Middle frontal gyrus (tissue), 1 donor: ENCODE measurements around the gene CDS2.
A peak's percentile ranks its signal among the peaks of the same experiment; 100 is the strongest.
"Not testable (repeated sequence)": the region's sequence is repeated elsewhere in the genome, so short reads cannot be mapped to it uniquely, and the experiment has no call there.

Source experiments
- DNase-seq: peaks from one replicate; pipeline ENCODE4 v3.0.0-alpha.2; 2015; ENCODE audit warnings: low spot score; ENCODE audit errors: extremely low spot score

Gene CDS2

GRCh38 chr20:5126512-5127203 lies at the start of gene CDS2:
TSS of gene CDS2 (plus strand) at chr20:5127008. CDS start at chr20:5127093, 85 bp downstream.
- peak; percentile 100 for DNase-seq

- DNase-seq: no peak
Measured at GRCh38 chr20:5077761-5078387, 48.9 kb upstream of the CDS2 start.

- no peak for DNase-seq
Measured at GRCh38 chr20:5078399-5078958, 48.3 kb upstream of the CDS2 start.

- DNase-seq: no peak
Measured at GRCh38 chr20:5080384-5080877, 46.4 kb upstream of the CDS2 start.

- no peak for DNase-seq
Measured at GRCh38 chr20:5085380-5085779, 41.4 kb upstream of the CDS2 start.

- no peak for DNase-seq
Measured at GRCh38 chr20:5088688-5089087, 38.1 kb upstream of the CDS2 start.

GRCh38 chr20:5090191-5090590 lies 36.6 kb upstream of the CDS2 start:
- no peak for DNase-seq

- no peak for DNase-seq
Measured at GRCh38 chr20:5091902-5092301, 34.9 kb upstream of the CDS2 start.

GRCh38 chr20:5092765-5093339 lies 34.0 kb upstream of the CDS2 start:
- DNase-seq: no peak

GRCh38 chr20:5095454-5095853 lies 31.4 kb upstream of the CDS2 start:
- no peak for DNase-seq

- DNase-seq: no peak
Measured at GRCh38 chr20:5095931-5096330, 30.9 kb upstream of the CDS2 start.

GRCh38 chr20:5096463-5096862 lies 30.3 kb upstream of the CDS2 start:
- DNase-seq: no peak

GRCh38 chr20:5099009-5099408 lies 27.8 kb upstream of the CDS2 start:
- not testable (repeated sequence) for DNase-seq

- DNase-seq: not testable (repeated sequence)
Measured at GRCh38 chr20:5099909-5100308, 26.9 kb upstream of the CDS2 start.

GRCh38 chr20:5100684-5101347 lies 26.0 kb upstream of the CDS2 start:
- DNase-seq: peak; percentile 67

GRCh38 chr20:5104479-5104878 lies 22.3 kb upstream of the CDS2 start:
- DNase-seq: no peak

GRCh38 chr20:5109276-5109675 lies 17.5 kb upstream of the CDS2 start:
- DNase-seq: no peak

- DNase-seq: no peak
Measured at GRCh38 chr20:5113615-5113986, 13.2 kb upstream of the CDS2 start.

- DNase-seq: no peak
Measured at GRCh38 chr20:5114403-5114802, 12.4 kb upstream of the CDS2 start.

- no peak for DNase-seq
Measured at GRCh38 chr20:5116875-5117274, 9.9 kb upstream of the CDS2 start.

- DNase-seq: no peak
Measured at GRCh38 chr20:5118220-5119142, 8.3 kb upstream of the CDS2 start.
